Renal pelvis (tissue), 12 donors: ENCODE results near the gene PRKCI. TPM values are rescaled to one million over a fixed set of nuclear protein-coding genes. Genes with fewer than 3 reads are reported as not detected.
"Not testable (repeated sequence)": the region's sequence is repeated elsewhere in the genome, so short reads cannot be mapped to it uniquely, and the experiment has no call there.

Source experiments
- DNase-seq: peaks from one replicate; pipeline ENCODE4 v3.0.0-alpha.2; 2013
- long read RNA-seq, 16 experiments: transcript quantifications; one replicate each; lab custom pipeline, GENCODE V29; 2026
- polyA plus RNA-seq, 3 donors: library from polyadenylated mRNA; unstranded; fragments of 120-200 nt; gene quantifications; one replicate each; pipeline ENCODE4 v1.2.1, GENCODE V29; 2013; ENCODE audit not compliant: insufficient read length in 3 of 3

Gene PRKCI
- 10 to 100 TPM; 50.9 to 88.1 (median 69.3) TPM for polyA plus RNA-seq
- long read RNA-seq, donor 1, full-length matches to known transcripts, result 18 of 43 reads
- long read RNA-seq, donor 1, partial matches to known transcripts, result 25 of 43 reads
- long read RNA-seq, donor 1, other reads (novel, unspliced or antisense), result 0 of 43 reads
- long read RNA-seq, donor 2, full-length matches to known transcripts, result 23 of 48 reads
- long read RNA-seq, donor 2, partial matches to known transcripts, result 25 of 48 reads
- long read RNA-seq, donor 2, other reads (novel, unspliced or antisense), result 0 of 48 reads
- long read RNA-seq, donor 3, full-length matches to known transcripts, result 24 of 41 reads
- long read RNA-seq, donor 3, partial matches to known transcripts, result 17 of 41 reads
- long read RNA-seq, donor 3, other reads (novel, unspliced or antisense), result 0 of 41 reads
- long read RNA-seq, donor 4, full-length matches to known transcripts, result 24 of 37 reads
- long read RNA-seq, donor 4, partial matches to known transcripts, result 13 of 37 reads
- long read RNA-seq, donor 4, other reads (novel, unspliced or antisense), result 0 of 37 reads
- long read RNA-seq, donor 5, full-length matches to known transcripts, result 15 of 15 reads
- long read RNA-seq, donor 5, partial matches to known transcripts, result 0 of 15 reads
- long read RNA-seq, donor 5, other reads (novel, unspliced or antisense), result 0 of 15 reads
- long read RNA-seq, donor 6, full-length matches to known transcripts, result 28 of 97 reads
- long read RNA-seq, donor 6, partial matches to known transcripts, result 69 of 97 reads
- long read RNA-seq, donor 6, other reads (novel, unspliced or antisense), result 0 of 97 reads
- long read RNA-seq, donor 7, full-length matches to known transcripts, result 19 of 30 reads
- long read RNA-seq, donor 7, partial matches to known transcripts, result 11 of 30 reads
- long read RNA-seq, donor 7, other reads (novel, unspliced or antisense), result 0 of 30 reads
- long read RNA-seq, donor 8, full-length matches to known transcripts, result 5 of 10 reads
- long read RNA-seq, donor 8, partial matches to known transcripts, result 5 of 10 reads
- long read RNA-seq, donor 8, other reads (novel, unspliced or antisense), result 0 of 10 reads
- long read RNA-seq, donor 9, full-length matches to known transcripts, result 24 of 44 reads
- long read RNA-seq, donor 9, partial matches to known transcripts, result 20 of 44 reads
- long read RNA-seq, donor 9, other reads (novel, unspliced or antisense), result 0 of 44 reads
- long read RNA-seq, donor 10, full-length matches to known transcripts, result 25 of 42 reads
- long read RNA-seq, donor 10, partial matches to known transcripts, result 17 of 42 reads
- long read RNA-seq, donor 10, other reads (novel, unspliced or antisense), result 0 of 42 reads
- long read RNA-seq, donor 11, full-length matches to known transcripts, result 25 of 25 reads
- long read RNA-seq, donor 11, partial matches to known transcripts, result 0 of 25 reads
- long read RNA-seq, donor 11, other reads (novel, unspliced or antisense), result 0 of 25 reads
- long read RNA-seq, donor 12, full-length matches to known transcripts, result 35 of 78 reads
- long read RNA-seq, donor 12, partial matches to known transcripts, result 43 of 78 reads
- long read RNA-seq, donor 12, other reads (novel, unspliced or antisense), result 0 of 78 reads
- long read RNA-seq, donor 13, full-length matches to known transcripts, result 17 of 30 reads
- long read RNA-seq, donor 13, partial matches to known transcripts, result 13 of 30 reads
- long read RNA-seq, donor 13, other reads (novel, unspliced or antisense), result 0 of 30 reads
- long read RNA-seq, donor 14, result 0 reads
- long read RNA-seq, donor 15, full-length matches to known transcripts, result 30 of 61 reads
- long read RNA-seq, donor 15, partial matches to known transcripts, result 31 of 61 reads
- long read RNA-seq, donor 15, other reads (novel, unspliced or antisense), result 0 of 61 reads
- long read RNA-seq, donor 16, full-length matches to known transcripts, result 34 of 56 reads
- long read RNA-seq, donor 16, partial matches to known transcripts, result 22 of 56 reads
- long read RNA-seq, donor 16, other reads (novel, unspliced or antisense), result 0 of 56 reads

DNA sequence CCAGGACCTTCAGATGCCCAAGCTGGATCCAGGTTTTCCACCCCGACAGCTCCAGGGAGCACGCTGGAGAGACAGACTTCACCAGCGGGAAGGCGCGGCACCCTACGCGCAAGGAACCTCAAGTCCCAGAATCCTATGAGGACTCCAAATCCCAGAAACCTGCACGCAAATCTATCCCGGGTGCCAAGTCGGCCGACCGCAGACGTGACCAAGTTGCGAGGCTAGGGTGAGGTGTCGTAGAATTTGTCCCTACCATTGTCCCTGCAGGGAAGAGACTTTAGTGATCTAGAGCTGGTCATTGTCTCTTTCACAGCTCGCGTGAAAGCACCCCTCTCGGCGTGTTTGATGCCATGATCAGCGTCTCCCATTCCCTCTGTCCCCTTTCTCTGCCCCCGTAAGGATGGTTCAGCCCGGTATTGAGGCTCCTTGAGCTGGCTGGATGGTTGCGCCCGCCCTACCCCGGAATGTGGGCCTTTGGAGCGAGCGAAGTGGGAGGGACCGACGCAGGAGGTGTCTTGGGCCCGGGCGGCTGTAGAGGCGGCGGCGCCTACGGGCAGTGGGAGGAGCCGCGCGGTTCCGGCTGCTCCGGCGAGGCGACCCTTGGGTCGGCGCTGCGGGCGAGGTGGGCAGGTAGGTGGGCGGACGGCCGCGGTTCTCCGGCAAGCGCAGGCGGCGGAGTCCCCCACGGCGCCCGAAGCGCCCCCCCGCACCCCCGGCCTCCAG, at the start of gene PRKCI:
PRKCI (plus strand) TSS at position 501 of the 723 bp plus-strand sequence. CDS start 246 bp downstream, outside the sequence.
- peak; percentile 97 for DNase-seq

DNA sequence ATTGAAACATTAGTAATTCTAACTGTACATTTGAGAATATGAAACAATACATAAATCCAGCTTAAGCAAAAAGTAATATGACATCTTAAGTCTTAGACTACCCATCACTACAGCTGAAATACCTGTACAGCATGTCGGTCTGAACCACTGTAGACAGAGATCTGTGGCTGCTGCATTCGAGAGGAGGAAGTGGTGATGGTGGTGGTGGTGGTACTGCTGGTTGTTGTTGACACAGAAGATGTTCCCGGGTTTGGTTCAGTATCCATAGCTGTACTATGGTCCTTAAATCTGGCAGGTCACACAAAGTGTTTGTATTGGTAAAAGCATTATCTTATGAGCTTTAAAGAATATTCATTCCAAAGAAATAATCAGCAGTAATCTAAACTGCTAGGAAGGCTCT, 43.6 kb upstream of the PRKCI start:
- no peak for DNase-seq

DNA sequence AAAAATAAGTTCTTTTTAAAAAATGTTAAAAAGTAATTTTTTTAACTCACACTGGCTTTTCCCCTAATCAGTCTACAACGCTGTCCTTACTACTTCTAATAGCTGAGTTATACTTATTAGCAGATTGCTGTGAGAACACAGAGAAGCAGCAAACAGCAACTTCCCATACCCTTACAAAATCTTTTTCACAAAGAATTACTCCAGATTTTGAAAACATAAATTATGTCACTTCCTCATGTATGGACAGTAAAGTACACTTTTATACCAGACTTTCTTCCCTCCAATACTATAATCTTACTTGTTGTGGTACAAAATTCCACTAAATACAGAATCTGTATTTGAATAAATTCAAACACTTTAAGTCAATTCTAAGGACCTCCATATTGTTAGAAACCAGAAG, 42.8 kb upstream of the PRKCI start:
- no peak for DNase-seq

DNA sequence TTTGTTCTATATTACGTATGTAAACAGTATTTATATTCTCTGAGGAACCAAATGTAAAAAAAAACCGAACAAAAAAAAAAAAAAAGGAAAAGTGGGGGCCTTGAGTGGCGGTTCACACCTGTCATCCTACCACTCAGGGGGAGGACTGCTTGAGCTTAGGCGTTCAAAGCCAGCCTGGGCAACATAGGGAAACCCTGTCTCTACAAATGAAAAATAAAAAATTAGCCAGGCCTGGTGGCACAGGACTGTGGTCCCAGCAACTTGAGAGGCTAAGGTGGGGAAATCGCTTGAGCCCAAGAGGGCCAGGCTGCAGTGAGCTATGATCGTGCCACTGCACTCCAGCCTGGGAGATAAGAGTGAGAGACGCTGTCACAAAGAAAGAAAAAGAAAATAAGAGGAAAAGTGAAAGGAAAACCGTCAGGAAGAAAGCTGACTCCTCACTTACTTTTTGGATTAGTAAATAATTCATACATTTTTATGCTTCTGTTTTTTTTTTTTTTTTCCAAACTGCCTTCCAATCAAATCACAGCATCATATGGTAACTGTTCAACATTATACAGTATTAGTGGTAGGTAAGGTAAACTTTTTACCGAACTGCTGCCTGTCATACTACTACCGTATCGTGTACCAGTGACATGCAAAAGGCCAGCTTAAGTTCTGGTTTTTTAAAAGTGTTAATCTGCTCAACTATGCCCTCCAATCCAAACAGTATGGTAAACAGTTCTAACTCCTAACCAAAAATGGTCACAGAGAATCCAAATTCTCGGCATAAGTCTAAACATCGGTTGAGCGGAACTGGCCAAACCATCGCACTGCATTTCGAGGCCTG, 41.9 kb upstream of the PRKCI start:
- DNase-seq, result no peak

DNA sequence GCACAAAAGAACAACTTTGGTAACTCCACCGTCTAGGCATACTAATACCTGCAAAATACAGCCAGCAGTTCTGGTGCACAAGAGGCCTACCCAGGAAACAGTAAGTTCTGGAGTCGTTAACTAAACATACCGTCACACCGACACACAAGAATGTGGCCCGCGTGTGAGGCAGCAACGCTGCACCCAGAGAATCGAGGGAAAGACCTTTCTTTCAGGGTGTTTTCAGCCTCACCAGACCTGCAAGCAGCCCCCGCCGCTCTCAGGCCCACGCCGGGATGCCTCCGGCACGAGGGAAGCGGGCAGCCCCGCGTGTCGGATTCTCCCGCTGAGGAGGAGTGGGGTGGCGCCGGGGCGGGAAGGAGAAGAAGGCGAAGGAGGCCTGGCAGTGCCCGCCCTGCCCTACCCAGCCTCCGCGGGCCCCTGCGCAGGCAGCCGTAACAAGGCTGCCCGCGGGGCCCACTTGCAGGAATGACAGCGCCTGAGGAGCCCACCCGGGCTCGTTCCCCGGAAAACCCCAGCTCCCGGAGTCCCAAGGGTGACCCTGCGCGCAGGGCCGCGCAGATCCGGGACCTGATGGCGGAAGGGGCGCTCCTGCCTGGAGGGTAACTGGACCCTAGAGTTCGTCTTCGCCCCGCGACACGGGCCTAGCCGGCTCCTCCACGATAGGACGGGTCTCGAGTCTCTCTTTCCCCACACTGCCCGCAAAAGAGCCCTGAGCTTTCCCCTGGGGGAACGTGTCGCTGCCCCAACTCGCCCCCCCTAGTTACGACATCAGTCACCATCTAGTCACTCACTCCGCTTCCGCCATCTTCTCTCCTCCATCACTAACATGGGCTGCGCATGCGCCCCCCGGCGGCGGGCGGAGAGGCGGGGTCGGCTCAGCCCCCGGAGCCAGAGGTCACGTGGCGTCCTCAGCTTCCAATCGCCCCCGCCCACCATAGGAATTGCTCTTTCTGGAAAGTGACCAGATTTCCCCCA, 41.0 kb upstream of the PRKCI start, which contains the start of gene PHC3:
PHC3 (minus strand) TSS at position 826 of the 978 bp plus-strand sequence; CDS start at position 808, 18 bp downstream.
- peak; percentile 92 for DNase-seq

DNA sequence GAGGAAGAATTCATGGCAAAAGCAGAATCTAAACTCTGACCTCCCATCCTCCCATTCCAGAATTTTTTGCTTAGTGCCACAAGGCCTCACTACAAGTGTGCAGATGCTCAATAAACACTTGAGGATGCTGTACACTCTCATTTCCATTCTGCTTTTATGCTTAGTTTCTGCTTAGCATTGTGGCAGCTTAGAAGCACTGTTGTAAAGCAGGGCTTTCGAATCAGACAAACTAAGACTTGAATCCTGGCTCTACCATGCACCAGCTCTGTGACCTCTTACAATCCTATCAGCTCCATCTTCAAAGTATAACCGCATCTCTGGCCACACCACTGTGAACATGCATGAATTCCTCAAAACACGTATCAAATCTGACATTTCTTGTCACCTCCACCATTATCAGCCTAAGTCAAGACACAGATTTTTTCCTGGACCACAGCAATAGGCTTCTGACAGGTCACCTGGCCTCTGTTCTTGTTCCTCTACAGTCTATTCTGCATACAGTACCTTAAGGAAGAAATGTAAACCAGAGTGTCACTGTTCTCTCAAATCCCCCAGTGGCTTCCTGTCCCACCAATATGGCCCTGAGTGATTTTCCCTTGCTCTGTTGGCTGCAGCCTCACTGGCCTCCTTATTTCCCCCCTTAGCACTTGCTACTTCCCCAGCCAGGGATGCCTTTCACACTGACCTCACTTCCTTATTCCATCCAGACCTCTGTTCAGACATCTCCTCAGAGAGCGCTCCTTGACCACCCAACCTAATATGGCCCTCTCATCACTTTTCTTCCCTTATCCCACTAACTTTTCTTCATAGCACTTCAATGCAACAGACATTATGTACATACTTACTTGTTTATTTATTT, 32.6 kb upstream of the PRKCI start:
- no peak for DNase-seq

DNA sequence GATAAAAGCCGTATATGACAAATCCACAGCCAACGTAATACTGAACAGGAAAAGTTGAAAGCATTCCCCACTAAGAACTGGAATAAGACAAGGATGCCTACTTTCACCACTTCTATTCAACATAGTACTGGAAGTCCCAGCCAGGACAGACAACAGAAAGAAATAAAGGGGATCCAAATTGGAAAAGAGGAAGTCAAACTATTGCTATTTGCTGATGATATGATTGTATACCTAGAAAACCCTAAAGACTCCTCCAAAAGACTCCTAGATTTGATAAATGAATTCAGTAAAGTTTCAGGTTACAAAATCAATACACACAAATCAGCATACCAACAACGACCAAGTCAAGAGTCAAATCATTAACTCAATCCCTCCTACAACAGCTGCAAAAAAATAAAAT, 26.5 kb upstream of the PRKCI start:
- not testable (repeated sequence) for DNase-seq

DNA sequence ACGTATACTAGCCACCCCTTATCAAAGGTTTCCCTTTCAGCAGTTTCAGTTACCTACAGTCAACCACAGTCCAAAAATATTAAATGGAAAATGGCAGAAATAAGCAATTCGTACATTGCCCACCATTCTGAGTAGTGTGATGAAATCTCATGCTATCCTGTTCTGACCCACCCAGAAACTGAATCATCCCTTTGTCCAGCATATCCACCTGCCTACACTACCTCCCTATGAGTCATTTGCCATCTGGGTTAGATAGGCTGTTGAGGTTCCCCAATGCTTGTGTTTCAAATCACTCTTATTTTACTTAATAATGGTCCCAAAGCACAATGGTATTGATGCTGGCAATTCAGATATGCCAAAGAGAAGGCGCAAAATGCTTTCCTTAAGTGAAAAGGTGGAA, 25.4 kb upstream of the PRKCI start:
- DNase-seq, result no peak

DNA sequence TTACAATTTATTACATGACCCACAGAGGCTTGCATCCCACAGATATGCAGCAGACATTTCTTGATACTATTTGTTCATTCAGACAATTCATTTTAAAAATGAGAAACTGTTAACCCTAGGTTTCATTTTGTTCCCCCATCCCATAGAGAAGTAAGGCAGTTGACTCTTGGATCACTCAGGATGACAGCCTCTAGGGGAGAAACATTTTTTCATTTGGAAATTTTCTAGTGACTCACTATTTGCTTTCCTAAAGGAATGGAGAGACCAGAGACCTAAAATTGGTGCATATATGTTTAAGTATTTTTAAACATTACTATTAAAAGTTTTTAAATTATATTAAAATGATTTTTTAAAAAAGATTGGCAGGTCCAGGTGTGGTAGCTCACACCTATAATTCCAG, 21.2 kb upstream of the PRKCI start:
- no peak for DNase-seq

DNA sequence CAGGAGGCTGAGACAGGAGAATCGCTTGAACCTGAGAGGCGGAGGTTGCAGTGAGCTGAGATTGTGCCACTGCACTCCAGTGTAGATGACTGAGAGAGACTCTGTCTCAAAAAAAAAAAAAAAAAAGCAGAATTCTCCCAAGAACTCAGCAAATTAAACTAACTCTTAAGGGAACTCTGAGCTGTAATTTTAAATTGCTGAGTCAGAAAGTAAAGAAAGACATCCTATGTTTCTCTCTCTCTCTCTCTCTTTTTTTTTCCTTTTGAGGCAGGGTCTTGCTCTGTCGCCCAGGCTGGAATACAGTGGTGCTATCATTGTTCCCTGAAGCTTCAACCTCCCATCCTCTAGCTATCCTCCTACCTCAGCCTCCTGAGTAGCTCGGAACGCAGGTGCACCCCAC, 20.7 kb upstream of the PRKCI start:
- DNase-seq, result no peak

DNA sequence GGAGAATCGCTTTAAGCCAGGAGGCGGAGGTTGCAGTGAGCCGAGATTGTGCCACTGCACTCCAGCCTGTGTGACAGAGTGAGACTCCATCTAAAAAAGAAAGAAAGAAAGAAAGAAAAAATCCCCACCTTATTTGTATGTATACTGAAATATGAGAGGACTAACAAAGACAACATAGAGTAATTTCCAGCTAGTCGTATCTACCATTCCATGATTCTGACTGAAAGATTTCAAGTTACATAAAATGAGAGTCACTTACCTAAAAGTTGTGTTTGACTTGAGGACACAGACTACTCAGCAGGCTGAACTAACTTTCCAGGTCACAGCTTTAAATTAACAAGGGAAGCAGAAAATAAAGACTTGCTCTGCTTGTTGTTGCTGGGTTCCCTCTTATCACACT, 18.8 kb upstream of the PRKCI start:
- no peak for DNase-seq

DNA sequence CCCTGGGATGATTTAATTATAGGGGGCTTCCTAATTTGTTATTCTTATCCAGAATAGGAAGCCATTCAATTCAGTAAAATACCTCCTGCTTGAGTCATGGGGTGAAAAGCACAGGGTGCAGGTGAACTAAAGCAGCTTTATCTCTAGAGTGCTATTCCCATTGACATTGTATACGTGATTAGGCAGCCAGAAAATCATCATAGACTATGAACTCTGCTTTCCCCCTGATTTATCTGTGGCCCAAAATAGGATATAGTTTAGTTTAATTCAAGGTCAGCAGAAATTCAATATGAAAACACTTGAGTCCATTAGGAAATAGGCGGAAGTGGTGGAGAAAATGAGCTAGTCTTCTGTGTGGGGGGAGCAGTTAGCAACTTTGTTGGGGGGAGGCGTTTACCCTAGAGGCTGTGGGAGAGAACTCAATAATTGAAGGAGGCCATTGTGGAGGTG, 18.2 kb upstream of the PRKCI start:
- DNase-seq, result no peak

DNA sequence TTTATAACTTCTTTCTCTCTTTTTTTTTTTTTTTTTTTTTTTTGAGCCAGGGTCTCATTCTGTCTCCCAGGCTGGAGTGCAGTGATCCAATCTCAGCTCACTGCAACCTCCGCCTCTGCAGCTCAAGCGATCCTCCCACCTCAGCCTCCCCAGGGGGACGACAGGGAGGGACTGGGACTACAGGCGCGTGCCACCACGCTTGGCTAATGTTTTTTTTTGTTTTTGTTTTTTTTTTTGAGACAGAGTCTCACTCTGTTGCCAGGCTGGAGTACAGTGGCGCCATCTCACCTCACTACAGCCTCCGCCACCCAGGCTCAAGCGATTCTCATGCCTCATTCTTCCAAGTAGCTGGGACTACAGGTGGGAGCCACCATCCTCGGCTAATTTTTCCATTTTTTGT, 17.7 kb upstream of the PRKCI start:
- no peak for DNase-seq

DNA sequence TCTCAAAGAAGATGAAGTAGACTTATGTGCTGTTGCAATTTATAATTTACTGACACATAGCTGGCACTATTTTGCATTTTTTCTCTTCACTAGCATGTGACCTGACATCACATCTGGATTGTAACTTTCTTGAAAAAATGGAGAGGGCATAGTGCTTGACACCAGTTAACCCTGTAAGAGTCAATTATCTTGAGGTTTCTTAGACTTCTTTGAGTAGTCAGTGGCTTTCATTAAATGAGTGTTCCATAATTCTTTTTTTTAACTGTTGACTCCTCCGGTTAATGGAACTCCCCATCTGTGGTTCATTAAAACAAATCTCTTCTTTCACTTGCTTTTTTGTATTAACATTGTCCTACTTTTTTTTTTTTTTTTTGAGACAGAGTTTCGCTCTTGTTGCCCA, 16.9 kb upstream of the PRKCI start:
- peak; percentile 11 for DNase-seq

DNA sequence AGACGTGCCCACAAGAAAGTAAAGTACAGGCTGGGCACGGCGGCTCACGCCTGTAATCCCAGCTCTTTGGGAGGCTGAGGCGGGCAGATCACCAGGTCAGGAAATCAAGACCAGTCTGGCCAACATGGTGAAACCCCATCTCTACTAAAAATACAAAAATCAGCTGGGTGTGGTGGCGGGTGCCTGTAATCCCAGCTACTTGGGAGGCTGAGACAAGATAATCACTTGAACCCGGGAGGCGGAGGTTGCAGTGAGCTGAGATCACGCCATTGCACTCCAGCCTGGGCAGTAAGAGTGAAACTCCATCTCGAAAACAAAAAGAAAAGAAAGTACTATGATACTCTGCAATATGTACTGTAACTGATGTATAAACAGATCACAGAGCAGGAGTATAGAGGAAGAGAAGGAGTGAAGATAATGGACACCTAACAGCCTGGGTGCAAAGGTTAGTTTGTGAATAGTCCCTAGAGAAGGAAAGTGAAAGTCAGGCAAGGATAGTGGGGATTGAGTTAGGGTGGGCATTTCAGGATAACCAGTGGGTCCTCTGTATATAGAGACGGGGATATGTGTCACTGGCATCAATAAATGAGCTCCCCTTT, 16.0 kb upstream of the PRKCI start:
- not testable (repeated sequence) for DNase-seq

DNA sequence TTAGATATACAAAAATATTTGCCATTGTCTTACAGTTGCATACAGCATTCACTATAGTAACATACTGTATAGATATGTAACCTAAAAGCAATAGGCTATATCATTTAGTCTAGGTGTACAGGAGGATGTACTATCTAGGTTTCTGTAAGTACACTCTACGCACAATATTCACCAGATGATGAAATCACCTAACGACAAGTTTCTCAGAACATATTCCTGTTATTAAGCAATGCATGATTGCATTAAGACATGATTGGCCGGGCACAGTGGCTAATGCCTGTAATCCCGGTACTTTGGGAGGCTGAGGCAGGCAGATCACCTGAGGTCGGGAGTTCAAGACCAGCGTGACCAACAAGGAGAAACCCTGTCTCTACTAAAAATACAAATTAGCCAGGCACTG, 14.5 kb upstream of the PRKCI start:
- no peak for DNase-seq
